ENCODE results near the gene C3orf62. TPM values are rescaled to one million over a fixed set of nuclear protein-coding genes. Genes with fewer than 3 reads are reported as not detected.
A peak's percentile ranks its signal among the peaks of the same experiment; 100 is the strongest.

C3orf62 gene
- total and polyA plus RNA-seq, 2 of the 4 experiments (the other 2 are of a cell fraction), result 0.90 to 3.1 TPM

- no peaks in the 10 kb centered on the region for H3K4me1 ChIP-seq (ENCODE audit: control insufficient read depth, insufficient read depth, low read length)
- ATAC-seq (ENCODE audit: low read depth) (no peak), DNase-seq (no peak)
- no peaks in the 10 kb centered on the region for H3K79me1 ChIP-seq (ENCODE audit: low read depth in 1 of 2, low read length in 2 of 2)
- BruUV-seq (replicated peaks), result no TSS peak
- dilution Hi-C loops (cut with HindIII; ENCODE audit: low sequenced_read_pairs, unreplicated experiment) (no loop called here), intact Hi-C loops (cut with micrococcal nuclease) (no loop called here), in situ Hi-C loops (cut with MboI; ENCODE audit: low sequenced_read_pairs) (no loop called here)
- H3K9me1 ChIP-seq (ENCODE audit: insufficient read depth, low read length), result no peaks in the 10 kb centered on the region
- H4K8ac ChIP-seq (ENCODE audit: low read depth in 2 of 2, low read length in 2 of 2), result no peak overlapping the region
- H3K4ac ChIP-seq (ENCODE audit: low read depth, low read length), result no peak overlapping the region
- no peaks in the 10 kb centered on the region for H4K20me1 ChIP-seq (ENCODE audit: insufficient read depth, low read length)
- no peaks in the 10 kb centered on the region for H3K9me3 ChIP-seq (ENCODE audit: control insufficient read depth, insufficient read depth, low read length)
- no peak overlapping the region for H4K91ac ChIP-seq (ENCODE audit: insufficient read depth, low read depth, low read length)
- H2AFZ ChIP-seq (replicated peaks; ENCODE audit: low read length, poor library complexity), result no peak overlapping the region
- no peak overlapping the region for H4K5ac ChIP-seq (ENCODE audit: low read depth, low read length)
- peak overlapping the region; percentile 55; the same call in 1 of the 2 replicates for H3K23ac ChIP-seq (ENCODE audit: low read depth, low read length)
- no CpG with 5 or more reads among the region's 3 CpGs for WGBS, 2 experiments (ENCODE audit: extremely low coverage in 2 of 2, insufficient read length in 1 of 2)
- H3K9ac ChIP-seq (ENCODE audit: low read depth, low read length), result no peak overlapping the region
- H3K14ac ChIP-seq (replicated peaks; ENCODE audit: low read depth, low read length), result no peak overlapping the region
- H3K27me3 ChIP-seq (ENCODE audit: control insufficient read depth, insufficient read depth, low read length), result no peaks in the 10 kb centered on the region
- POLR2A ChIA-PET (ENCODE audit: unreplicated experiment), result interaction anchor here (0.6 kb wide), 1 partner anchor 1011 kb away, joined by 13 read pairs; no protein-coding TSS in a partner anchor
- H3K18ac ChIP-seq (ENCODE audit: low read depth, low read length), result no peak overlapping the region
- no peak for TF ChIP-seq NFE2L2 (IDR thresholded peaks at IDR 0.05; ENCODE audit: low read depth, low read length)
- no peak for TF ChIP-seq ELK1 (IDR thresholded peaks at IDR 0.05; ENCODE audit: borderline replicate concordance, low read depth, low read length)
- TF ChIP-seq CTCF (conservative IDR thresholded peaks at IDR 0.05; ENCODE audit: low read depth, low read length), result no peak
- TF ChIP-seq RFX5 (IDR thresholded peaks at IDR 0.05; ENCODE audit: low read depth, low read length), result no peak
- no peak for TF ChIP-seq MXI1 (IDR thresholded peaks at IDR 0.05; ENCODE audit: borderline replicate concordance, low read depth, low read length)
- TF ChIP-seq BHLHE40 (IDR thresholded peaks at IDR 0.05; ENCODE audit: low read depth, low read length), result no peak
- TF ChIP-seq RAD21 (IDR thresholded peaks at IDR 0.05; ENCODE audit: low read length), result no peak
- TF ChIP-seq SMC3 (IDR thresholded peaks at IDR 0.05; ENCODE audit: low read depth, low read length), result no peak
- no peak for TF ChIP-seq CEBPB (IDR thresholded peaks at IDR 0.05; ENCODE audit: low read depth, low read length)
- H3K27ac ChIP-seq (ENCODE audit: insufficient read depth, low read length), result no peak overlapping the region
- H2BK15ac ChIP-seq (ENCODE audit: low read depth, low read length), result no peak overlapping the region
- H2AK9ac ChIP-seq (replicated peaks; ENCODE audit: low read depth, low read length, poor library complexity), result no peak overlapping the region
- H2BK5ac ChIP-seq (ENCODE audit: low read depth, low read length, poor library complexity, severe bottlenecking), result no peak overlapping the region
- no peak overlapping the region for H3K56ac ChIP-seq (ENCODE audit: extremely low read depth, insufficient read depth, low read length)
- H2BK20ac ChIP-seq (ENCODE audit: low read depth, low read length), result no peak overlapping the region
- no peaks in the 10 kb centered on the region for H3K36me3 ChIP-seq (ENCODE audit: control insufficient read depth, insufficient read depth, low read length)
- H2AK5ac ChIP-seq (ENCODE audit: low read depth, low read length), result no peak overlapping the region
- no peak overlapping the region for H3K4me2 ChIP-seq (ENCODE audit: low read depth, low read length)
- CTCF ChIA-PET, result no interaction called here
- H3K4me3 ChIP-seq (ENCODE audit: insufficient read depth, low read depth, low read length), result no peak overlapping the region
- H2BK120ac ChIP-seq (ENCODE audit: low read depth, low read length), result no peak overlapping the region
Observed at GRCh38 chr3:49253512-49253911, 23.5 kb downstream of the C3orf62 start.
